GF-D8 (cell line): ENCODE results near the gene OSTC.

Experiments used
- DNase-seq: peaks from one replicate; lab custom pipeline; 2025; lab: John Stamatoyannopoulos, UW

The OSTC gene

DNA sequence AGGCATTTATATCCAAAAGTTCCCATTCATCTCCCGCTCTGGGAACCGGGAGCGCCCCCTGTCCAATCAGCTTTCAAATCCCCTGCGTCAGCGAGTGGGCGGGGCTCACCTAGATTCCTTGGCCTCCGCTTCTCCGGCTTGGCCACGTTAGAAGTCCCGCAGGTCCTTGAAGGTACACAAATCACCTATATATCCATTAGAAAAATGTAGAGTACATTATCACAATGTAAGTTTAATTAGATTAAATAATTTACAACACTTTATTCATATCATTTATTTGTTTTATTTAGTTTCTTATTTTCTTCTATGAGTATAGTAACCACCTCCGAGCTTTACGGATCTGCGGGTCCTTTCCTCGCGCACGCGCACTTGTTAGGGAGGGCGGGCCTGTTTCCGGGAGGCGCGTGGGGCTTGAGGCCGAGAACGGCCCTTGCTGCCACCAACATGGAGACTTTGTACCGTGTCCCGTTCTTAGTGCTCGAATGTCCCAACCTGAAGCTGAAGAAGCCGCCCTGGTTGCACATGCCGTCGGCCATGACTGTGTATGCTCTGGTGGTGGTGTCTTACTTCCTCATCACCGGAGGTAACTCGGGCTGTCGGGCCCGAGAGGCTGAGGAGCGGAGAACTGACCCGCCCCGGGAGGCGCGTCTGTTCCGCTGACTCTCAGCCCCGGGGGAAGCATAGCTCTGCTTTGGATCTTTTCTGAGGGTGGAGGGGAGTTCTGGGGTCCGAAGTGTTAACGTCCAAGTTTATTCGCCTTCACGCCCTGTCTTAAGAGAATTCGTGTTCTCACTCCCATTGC, at the start of gene OSTC:
TSS of gene OSTC (plus strand) at position 388 of the 802 bp plus-strand sequence. CDS start at position 445, 57 bp downstream.
- peak; percentile 86 for DNase-seq

DNA sequence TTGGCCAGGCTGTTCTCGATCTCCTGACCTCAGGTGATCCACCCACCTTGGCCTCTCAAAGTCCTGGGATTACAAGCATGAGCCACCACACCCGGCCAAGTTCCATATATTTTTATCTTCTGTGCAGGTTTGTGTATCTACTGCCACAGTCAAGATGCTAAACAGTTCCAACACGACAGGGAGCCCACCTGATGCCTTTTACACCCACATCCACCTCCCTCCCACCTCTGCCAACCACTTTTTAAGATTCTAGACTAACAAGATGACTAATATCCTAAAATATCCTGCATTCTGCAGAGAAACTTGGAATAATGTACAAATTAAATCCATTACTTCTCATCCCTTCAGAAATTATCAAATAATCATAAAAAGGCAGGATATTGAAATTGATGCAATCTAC, 49.3 kb upstream of the OSTC start:
- no peak for DNase-seq

DNA sequence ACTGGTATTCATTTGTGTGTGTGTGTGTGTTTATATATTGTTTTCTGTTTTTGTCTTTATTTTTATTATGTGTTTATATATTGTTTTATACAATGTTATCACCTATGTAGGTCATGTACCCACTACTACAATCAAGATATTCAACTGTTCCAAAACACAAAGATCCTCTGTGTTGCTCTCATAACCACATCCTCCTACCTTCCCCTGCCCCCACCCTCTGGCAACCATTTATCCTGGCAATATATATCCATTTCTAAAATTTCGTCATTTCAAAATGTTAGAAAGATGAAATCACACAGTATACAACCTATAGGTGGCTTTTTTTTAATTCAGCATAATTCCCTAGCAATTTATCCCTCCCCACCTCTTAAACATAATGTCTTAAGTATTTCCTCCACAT, 48.9 kb upstream of the OSTC start:
- DNase-seq: no peak

DNA sequence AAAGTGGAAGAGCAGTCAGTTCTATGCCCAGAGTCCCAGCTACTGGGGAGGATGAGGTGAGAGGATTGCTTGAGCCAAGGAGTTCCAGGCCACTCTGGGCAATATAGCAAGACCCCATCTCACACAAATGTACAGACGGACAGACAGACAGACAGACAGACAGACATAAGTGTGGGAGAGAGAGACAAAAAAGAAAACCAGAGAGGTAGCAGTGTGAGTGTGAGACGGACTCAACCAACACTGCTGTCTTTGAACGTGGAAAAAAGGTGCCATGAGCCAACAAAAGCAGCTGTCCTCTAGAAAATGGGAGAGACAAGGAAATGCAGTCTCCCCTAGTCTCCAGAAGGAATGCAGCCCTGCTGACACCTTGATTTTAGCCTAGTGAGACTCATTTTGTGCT, 48.2 kb upstream of the OSTC start:
- no peak for DNase-seq

DNA sequence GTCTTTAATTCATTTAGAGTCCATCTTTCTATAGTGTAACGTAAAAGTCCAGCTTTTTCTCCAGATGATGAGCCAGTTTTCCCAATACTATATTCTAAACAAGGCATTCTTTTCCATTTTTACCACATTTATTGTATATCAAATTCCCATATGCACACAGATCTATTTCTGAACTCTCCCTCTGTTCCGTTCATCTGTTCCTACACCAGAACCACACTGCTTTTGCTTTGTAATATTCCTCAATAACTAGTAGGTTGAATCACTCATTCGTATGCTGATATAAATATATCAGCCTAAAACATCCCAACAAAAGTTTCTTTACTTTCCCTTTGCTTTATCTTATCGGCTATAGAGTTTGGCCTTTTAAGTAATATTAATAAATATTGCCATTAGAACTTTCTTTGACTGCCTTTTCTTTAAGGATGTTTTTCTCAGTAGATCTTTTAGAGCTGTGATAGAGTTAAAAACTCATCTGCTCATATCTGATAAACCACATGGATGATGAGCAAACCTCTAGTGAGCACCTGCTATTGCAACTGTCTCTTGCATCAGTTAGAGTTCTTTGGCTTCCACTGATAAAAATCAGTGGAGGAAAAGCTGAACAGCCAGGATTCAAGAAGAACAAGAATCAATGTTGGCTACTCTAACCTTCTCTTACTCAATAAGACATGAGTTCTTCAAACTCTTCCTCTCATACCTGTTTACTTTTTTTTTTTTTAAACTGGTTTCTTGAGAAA, 43.2 kb upstream of the OSTC start:
- DNase-seq: peak; percentile 34

GRCh38 chr4:108611365-108611764, 39.0 kb upstream of the OSTC start:
- DNase-seq: no peak

DNA sequence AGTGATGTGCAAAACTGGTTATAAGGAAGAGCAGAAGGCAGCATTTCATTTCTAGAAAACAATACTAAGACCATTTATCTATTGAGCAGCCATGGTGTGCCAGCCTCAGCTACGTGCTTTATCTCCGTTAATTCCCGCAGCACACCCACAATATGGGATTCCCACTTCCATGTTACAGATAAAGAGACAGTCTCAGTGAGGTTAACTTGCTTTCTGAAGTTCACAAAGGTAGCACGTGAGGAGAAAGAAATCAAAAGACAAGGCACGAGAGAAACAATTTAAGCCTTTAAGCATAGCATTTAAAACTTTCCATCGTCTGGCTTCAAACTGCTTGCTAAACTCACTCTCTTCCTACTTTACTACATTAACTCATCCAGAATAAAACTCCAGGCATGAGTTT, 38.0 kb upstream of the OSTC start:
- DNase-seq: no peak

DNA sequence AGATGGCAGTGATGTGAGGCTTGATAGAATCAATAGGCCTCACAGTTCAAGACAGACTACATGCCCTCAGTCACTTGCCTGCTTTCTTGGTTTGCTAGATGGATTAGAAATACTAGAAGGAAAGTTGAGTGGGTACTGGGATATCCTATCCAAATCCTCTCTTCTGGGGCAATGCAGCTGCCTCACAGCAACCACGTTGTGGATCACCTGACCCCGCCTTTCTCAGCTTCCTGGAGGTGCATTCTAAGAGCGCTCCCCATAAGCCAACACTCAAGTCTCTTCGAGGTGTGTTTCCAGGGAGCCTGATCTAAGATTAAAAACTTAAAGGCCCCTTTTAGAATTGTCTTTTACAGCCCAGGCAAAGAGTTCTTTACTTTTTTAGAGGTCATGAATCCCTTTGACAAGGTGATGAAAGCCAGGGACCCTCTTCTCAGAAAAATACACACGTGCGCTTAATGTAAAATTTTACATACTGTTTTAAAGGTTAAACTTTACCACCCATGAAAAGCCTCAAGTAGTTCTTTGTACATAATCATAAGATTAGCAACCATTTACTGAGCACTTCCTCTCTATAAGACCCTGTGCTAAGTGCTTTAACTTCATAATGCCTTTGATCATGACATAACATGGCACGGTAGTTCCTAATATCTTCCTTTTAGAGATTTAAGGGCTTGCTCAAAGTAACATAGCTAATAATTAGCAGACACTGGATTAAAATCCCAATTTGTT, 30.9 kb upstream of the OSTC start:
- peak; percentile 27 for DNase-seq

GRCh38 chr4:108620101-108620932, 30.1 kb upstream of the OSTC start, which contains the start of gene RPL34:
RPL34 (plus strand) TSS chr4:108620576; CDS start chr4:108621960, 1,384 bp downstream.
- peak; percentile 97 for DNase-seq

DNA sequence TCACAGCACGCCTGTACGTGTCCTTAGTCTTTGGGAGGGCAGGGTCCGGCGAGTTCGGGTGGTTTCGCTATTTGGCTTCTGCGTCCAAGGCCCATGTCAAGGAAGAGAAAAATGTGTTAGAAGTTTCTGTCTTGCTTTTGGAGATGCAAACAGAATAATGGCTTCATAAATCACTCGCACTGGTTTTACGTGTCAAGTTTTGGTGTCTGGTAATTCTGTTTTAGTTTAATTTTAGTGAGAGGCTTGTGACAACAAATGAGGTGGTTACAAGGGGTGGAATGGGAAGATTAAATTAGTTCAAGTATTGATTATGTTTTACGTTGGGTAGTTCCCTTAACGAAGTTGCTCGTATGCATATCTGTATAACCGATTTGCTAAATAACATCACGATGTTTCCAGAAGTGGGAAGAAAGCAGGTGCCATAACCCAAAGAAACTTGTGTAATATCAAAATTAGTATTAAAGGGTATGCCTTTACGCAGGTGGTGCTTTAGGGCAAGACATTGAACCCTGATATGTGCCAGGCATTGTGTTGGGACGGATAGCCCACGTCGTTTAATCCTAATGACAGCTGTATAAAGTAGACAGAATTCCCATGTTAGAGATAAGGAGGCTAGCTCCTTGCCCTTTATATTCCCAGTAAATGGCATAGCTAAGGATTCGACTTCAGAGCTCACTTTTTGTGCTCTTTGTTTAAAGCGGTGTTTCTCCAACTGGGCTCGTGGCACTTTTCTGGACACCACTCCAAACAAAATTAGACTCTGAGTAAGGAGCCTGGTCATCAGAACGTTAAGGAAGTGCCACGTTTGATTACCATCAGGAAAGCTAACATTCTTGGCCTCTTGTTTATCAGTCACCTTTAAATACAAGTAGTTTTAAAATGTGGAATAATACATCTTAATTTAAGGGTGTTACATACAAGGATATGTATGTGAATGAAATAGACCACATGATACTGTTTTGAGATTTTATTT, 29.2 kb upstream of the OSTC start:
- no peak for DNase-seq

DNA sequence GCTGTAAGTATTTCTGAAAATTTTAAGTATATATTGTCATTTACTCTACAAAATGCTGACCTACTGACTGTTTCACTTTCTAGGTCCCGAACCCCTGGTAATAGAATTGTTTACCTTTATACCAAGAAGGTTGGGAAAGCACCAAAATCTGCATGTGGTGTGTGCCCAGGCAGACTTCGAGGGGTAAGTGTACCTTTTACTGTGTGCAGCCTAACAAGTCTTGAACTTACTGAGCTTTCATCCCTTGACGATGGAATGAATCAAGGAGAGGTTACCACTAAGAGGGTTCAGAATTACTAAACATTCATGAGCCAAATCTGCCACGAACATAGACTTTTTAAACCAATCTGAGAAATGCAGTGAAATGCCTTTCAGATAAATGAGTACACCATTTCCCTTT, 28.4 kb upstream of the OSTC start:
- DNase-seq: no peak

DNA sequence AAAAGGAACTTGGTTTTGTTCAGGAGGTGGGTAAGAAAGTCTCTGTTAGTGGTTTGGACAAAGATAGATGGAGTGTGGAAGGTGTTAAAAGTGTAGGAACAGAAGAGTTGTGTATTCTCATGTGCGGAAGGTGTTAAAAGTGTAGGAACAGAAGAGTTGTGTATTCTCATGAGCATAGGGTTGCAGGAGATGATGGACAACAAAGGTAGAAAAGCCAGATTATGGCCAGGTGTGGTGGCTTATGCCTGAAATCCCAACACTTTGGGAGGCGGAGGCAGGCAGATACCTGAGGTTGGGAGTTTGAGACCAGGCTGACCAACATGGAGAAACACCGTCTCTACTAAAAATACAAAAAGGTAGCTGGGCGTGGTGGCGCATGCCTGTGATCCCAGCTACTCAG, 27.6 kb upstream of the OSTC start:
- DNase-seq: no peak

DNA sequence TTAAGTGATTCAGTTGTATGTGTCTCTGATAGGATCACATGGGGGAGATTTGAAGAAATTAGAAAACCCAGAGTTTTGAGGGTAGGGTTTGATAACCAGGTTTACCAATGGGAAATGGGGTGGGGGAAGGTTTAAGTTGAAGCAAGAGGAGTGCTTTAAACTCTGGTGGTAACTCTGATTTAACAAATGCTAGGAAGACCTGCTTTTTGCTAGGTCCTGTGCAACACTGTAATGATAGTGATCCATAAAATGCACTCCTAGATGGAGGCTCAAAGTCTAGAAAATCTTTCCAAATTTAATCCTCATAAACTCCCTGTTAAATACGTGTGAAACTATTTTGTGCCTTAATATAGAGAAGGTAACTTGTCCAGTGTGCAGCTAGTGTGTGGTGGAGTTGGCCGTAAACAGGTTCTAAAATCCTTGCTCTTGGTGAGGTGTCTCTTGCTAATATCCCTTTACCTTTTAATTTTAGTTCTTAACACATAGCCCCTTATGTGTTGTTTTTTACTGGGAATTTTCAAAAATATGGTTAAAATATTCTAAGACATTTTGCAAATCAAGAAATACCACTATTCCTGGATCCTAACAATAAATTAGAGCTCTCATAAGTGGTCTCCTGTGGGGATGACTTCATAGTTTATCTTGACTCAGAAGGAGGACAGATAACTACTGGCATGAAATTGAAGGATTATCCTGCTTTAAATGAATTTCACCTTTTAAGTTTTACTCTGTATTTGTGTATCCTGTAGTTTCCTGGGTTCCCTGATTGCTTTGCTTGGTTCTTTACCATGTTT, 25.9 kb upstream of the OSTC start:
- no peak for DNase-seq

DNA sequence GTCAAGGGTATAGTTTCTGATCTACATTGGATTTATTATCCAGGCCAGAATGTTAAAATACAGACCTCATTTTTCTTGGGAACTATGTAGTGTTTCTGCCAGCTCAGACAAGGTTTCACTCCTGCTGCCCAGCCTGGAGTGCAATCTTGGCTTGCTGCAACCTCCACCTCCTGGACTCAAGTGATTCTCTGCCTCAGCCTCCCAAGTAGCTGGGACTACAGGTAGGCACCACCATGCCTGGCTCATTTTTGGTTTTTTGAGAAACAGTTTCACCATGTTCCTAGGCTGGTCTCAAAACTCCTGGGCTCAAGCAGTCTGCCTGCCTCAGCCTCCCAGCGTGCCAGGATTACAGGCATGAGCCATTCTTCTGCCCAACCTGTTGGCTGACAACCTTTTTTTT, 24.3 kb upstream of the OSTC start:
- DNase-seq: no peak

- no peak for DNase-seq
Observed at GRCh38 chr4:108628411-108628810, 22.0 kb upstream of the OSTC start.

- no peak for DNase-seq
Observed at GRCh38 chr4:108635070-108635655, 15.2 kb upstream of the OSTC start.

DNA sequence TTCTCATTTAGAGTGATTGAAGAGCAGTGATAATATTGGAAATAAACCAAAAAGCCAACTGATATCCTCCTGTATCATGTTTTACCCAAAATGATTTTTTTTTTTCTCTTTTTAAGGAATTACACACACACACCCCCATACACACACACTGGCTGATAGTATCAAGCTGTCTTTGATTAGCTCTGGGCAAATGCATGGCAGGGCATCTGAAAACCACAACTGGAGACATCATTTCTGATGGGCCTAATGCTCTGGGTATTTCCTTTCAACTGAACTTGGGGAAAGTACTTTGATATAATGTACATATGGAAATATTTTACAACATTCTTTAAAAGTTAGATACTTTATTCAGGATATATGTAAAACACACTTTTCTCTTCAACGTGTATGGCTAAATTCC, 14.2 kb upstream of the OSTC start:
- DNase-seq: no peak

DNA sequence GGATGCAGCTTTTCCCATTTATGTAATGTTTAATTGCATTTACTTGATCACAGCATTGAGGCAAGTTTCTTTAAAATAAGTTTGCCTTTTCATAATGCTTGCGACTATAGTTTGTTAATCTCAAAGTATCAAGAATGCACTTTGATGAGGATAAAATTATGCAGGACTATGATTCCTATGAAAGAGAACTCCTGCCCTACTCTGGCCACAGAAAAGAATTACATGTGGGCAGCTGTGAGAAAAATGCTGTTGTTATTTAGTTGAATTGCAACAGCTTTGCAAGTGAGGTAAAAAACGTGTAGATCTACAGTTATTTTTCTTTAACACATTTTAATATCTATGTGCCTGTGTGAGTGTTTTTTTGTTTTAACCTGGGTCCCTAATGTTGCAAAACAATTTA, 12.5 kb upstream of the OSTC start:
- no peak for DNase-seq

- no peak for DNase-seq
Observed at GRCh38 chr4:108644237-108644636, 6.2 kb upstream of the OSTC start.
